ENCODE results near the gene NOP14. TPM values are rescaled to one million over a fixed set of nuclear protein-coding genes. Genes with fewer than 3 reads are reported as not detected.

Gene NOP14
- total RNA-seq, 1 donor from 2014 or later = 12.3 TPM

- DNase-seq (ENCODE audit: low spot score in 2 of 2) = no peak
- H3K27ac ChIP-seq = no peak overlapping the region
- no peak for TF ChIP-seq CTCF (IDR thresholded peaks at IDR 0.05)
- intact Hi-C loops (cut with DNase I) = no loop called here
- H3K9me3 ChIP-seq = no peaks in the 10 kb centered on the region
- peaks cover 66 to 88% of the 10 kb centered on the region in 2 donors for H3K36me3 ChIP-seq
- no peak overlapping the region for H3K4me3 ChIP-seq
- H3K27me3 ChIP-seq = no peaks in the 10 kb centered on the region
- no peaks in the 10 kb centered on the region for H3K4me1 ChIP-seq
Observed at GRCh38 chr4:2898001-2898400, 65.2 kb downstream of the NOP14 start.

GRCh38 chr4:2893772-2894171 is 69.4 kb downstream of the NOP14 start:
- no peak overlapping the region for H3K4me3 ChIP-seq
- no peak for DNase-seq (ENCODE audit: low spot score in 2 of 2)
- TF ChIP-seq CTCF (IDR thresholded peaks at IDR 0.05) = no peak
- H3K27me3 ChIP-seq = no peaks in the 10 kb centered on the region
- H3K27ac ChIP-seq = no peak overlapping the region
- H3K9me3 ChIP-seq = no peaks in the 10 kb centered on the region
- H3K36me3 ChIP-seq = peaks cover 37 to 50% of the 10 kb centered on the region in 2 donors
- intact Hi-C loops (cut with DNase I) = no loop called here
- H3K4me1 ChIP-seq = no peaks in the 10 kb centered on the region

- Histone ChIP-seq H3K9me3 (no peaks in the 10 kb centered on the region), H3K27me3 (no peaks in the 10 kb centered on the region), H3K4me1 (no peaks in the 10 kb centered on the region), H3K27ac (no peak overlapping the region), H3K4me3 (no peak overlapping the region), H3K36me3 (peaks cover 36 to 46% of the 10 kb centered on the region in 2 donors)
- no peak for DNase-seq (ENCODE audit: low spot score in 2 of 2)
- intact Hi-C loops (cut with DNase I) = no loop called here
- no peak for TF ChIP-seq CTCF (IDR thresholded peaks at IDR 0.05)
Observed at GRCh38 chr4:2891294-2891693, 71.9 kb downstream of the NOP14 start.

GRCh38 chr4:2888886-2889285 is 74.3 kb downstream of the NOP14 start:
- Histone ChIP-seq H3K27me3 (no peaks in the 10 kb centered on the region), H3K36me3 (peaks cover 38 to 44% of the 10 kb centered on the region in 2 donors), H3K27ac (no peak overlapping the region), H3K4me3 (no peak overlapping the region), H3K4me1 (no peaks in the 10 kb centered on the region), H3K9me3 (no peaks in the 10 kb centered on the region)
- intact Hi-C loops (cut with DNase I) = no loop called here
- no peak for DNase-seq (ENCODE audit: low spot score in 2 of 2)
- no peak for TF ChIP-seq CTCF (IDR thresholded peaks at IDR 0.05)

Other genes with a start within 250 kb of the NOP14 start
- gene TNIP2, start 207.1 kb downstream of the NOP14 start, total RNA-seq = 65.6 TPM
- 70.6 TPM for gene SH3BP2, start 170.3 kb downstream of the NOP14 start, total RNA-seq
- gene ADD1, start 119.6 kb downstream of the NOP14 start, total RNA-seq = 261 TPM
- 1.9 TPM for gene GRK4, start 165 bp upstream of the NOP14 start, total RNA-seq
- gene HTT-AS, start 111.1 kb upstream of the NOP14 start, total RNA-seq = not detected
- gene HTT, start 111.3 kb upstream of the NOP14 start, total RNA-seq = 23.7 TPM